Breast epithelium (tissue), 4 donors: ENCODE results near the gene SLC39A11. TPM values are rescaled to one million over a fixed set of nuclear protein-coding genes. Genes with fewer than 3 reads are reported as not detected.
"Not testable (repeated sequence)": the region's sequence is repeated elsewhere in the genome, so short reads cannot be mapped to it uniquely, and the experiment has no call there.

Experiments used
- DNase-seq, 2 donors: peaks; one replicate each; pipeline ENCODE4 v3.0.0-alpha.2; 2019; ENCODE audit warnings: low spot score in 2 of 2
- H3K27ac ChIP-seq, 2 donors: fragments of 200-600 bp; sonication (generic) in 1 of 2; one replicate each; pipeline ENCODE4 v1.5.1; 2016 to 2019; ENCODE audit warnings: mild to moderate bottlenecking in 1 of 2
- H3K27me3 ChIP-seq, 2 donors: fragments of 200-600 bp; sonication (generic) in 1 of 2; one replicate each; pipeline versions ENCODE4 v1.5.1 to v1.6.0; 2017 to 2019; ENCODE audit warnings: control low read depth in 1 of 2, mild to moderate bottlenecking in 1 of 2
- H3K36me3 ChIP-seq: fragments of 200-600 bp; one replicate; pipeline ENCODE4 v1.5.1; 2019
- H3K4me1 ChIP-seq, 2 donors: fragments of 200-600 bp; sonication (generic); one replicate each; pipeline ENCODE4 v1.5.1; 2016 to 2019; ENCODE audit warnings: control low read depth in 1 of 2
- H3K4me3 ChIP-seq, 3 donors: fragments of 200-600 bp; sonication (generic); 1 replicate in 2 of 3; 2 replicates in 1 of 3; pipeline ENCODE4 v1.5.1; 2016 to 2019; ENCODE audit warnings: mild to moderate bottlenecking in 3 of 3, moderate library complexity in 2 of 3
- H3K9me3 ChIP-seq, 2 donors: fragments of 200-600 bp; sonication (generic) in 1 of 2; one replicate each; pipeline ENCODE4 v1.5.1; 2016 to 2019; ENCODE audit warnings: control low read depth in 1 of 2
- POLR2A ChIP-seq: fragments of 450-650 bp; IDR thresholded peaks from one replicate; pipeline ENCODE4 v1.6.1; 2016; ENCODE audit warnings: antibody characterized with exemption, mild to moderate bottlenecking, moderate library complexity
- POLR2AphosphoS5 ChIP-seq, 3 donors: sonication (generic); formaldehyde crosslinking; IDR thresholded peaks; one replicate each; pipeline ENCODE4 v1.6.1; 2017; ENCODE audit warnings: antibody characterized with exemption in 3 of 3
- intact Hi-C: fragments of 100-400 bp; cut with DNase I; formaldehyde crosslinking; loops from one replicate; pipeline ENCODE4 v1.15.1; 2023; ENCODE audit warnings: low total_unique reads
- total RNA-seq, 3 donors: library from RNA; depleted of rRNA; stranded (reverse); fragments of >200 nt; gene quantifications; one replicate each; pipeline ENCODE4 v1.1.0, GENCODE V29; 2016
- TF ChIP-seq, protein P1 (sequence below), 3 donors: fragments of 450-650 bp; IDR thresholded peaks; one replicate each; pipeline ENCODE4 v1.5.1; 2016 to 2017; ENCODE audit warnings: antibody characterized with exemption in 3 of 3, mild to moderate bottlenecking in 3 of 3, moderate library complexity in 3 of 3

Gene SLC39A11
- total RNA-seq, 3 donors from 2014 or later: 31.8 to 54.6 (median 47.0) TPM

GRCh38 chr17:72995008-72995656 is 97.4 kb downstream of the SLC39A11 start:
- Histone ChIP-seq H3K36me3 (no peaks in the 10 kb centered on the region), H3K27ac (no peak overlapping the region), H3K27me3 (no peaks in the 10 kb centered on the region), H3K4me1 (no peaks in the 10 kb centered on the region), H3K9me3 (no peaks in the 10 kb centered on the region), H3K4me3 (no peak overlapping the region)
- intact Hi-C loops: no loop called here
- no peak for DNase-seq
- TF ChIP-seq POLR2AphosphoS5 (IDR thresholded peaks at IDR 0.05): no peak
- no peak for TF ChIP-seq POLR2A
- TF ChIP-seq, protein P1, sequence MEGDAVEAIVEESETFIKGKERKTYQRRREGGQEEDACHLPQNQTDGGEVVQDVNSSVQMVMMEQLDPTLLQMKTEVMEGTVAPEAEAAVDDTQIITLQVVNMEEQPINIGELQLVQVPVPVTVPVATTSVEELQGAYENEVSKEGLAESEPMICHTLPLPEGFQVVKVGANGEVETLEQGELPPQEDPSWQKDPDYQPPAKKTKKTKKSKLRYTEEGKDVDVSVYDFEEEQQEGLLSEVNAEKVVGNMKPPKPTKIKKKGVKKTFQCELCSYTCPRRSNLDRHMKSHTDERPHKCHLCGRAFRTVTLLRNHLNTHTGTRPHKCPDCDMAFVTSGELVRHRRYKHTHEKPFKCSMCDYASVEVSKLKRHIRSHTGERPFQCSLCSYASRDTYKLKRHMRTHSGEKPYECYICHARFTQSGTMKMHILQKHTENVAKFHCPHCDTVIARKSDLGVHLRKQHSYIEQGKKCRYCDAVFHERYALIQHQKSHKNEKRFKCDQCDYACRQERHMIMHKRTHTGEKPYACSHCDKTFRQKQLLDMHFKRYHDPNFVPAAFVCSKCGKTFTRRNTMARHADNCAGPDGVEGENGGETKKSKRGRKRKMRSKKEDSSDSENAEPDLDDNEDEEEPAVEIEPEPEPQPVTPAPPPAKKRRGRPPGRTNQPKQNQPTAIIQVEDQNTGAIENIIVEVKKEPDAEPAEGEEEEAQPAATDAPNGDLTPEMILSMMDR (IDR thresholded peaks at IDR 0.05): no peak

GRCh38 chr17:72992783-72993467 is 99.6 kb downstream of the SLC39A11 start:
- H3K4me3 ChIP-seq, H3K9me3 ChIP-seq, H3K27me3 ChIP-seq, H3K27ac ChIP-seq, H3K36me3 ChIP-seq, H3K4me1 ChIP-seq, intact Hi-C loops, DNase-seq: not testable (repeated sequence)

DNA sequence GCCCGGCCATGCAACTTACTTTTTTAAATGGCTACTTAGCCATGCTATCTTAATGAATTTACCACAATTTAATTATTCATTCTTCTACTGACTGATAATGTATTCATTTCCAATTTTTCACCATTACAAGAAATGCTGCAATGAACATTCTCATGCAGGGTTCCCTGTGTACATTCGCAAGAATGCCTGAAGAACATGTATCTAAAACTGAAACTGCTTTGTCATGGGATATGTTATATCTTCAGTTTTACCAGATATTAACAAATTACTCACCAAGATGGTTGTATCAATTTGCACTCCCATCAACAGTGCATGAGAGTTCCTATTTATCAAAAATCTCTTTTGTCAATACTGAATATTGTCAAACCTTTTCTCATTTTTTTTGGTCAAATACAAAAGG is 100.8 kb downstream of the SLC39A11 start:
- no peak for TF ChIP-seq POLR2A
- TF ChIP-seq, protein P1 (IDR thresholded peaks at IDR 0.05): no peak
- TF ChIP-seq POLR2AphosphoS5 (IDR thresholded peaks at IDR 0.05): no peak
- intact Hi-C loops: no loop called here
- Histone ChIP-seq H3K36me3 (no peaks in the 10 kb centered on the region), H3K9me3 (no peaks in the 10 kb centered on the region), H3K27ac (no peak overlapping the region), H3K27me3 (no peaks in the 10 kb centered on the region), H3K4me3 (no peak overlapping the region), H3K4me1 (no peaks in the 10 kb centered on the region)
- no peak for DNase-seq

DNA sequence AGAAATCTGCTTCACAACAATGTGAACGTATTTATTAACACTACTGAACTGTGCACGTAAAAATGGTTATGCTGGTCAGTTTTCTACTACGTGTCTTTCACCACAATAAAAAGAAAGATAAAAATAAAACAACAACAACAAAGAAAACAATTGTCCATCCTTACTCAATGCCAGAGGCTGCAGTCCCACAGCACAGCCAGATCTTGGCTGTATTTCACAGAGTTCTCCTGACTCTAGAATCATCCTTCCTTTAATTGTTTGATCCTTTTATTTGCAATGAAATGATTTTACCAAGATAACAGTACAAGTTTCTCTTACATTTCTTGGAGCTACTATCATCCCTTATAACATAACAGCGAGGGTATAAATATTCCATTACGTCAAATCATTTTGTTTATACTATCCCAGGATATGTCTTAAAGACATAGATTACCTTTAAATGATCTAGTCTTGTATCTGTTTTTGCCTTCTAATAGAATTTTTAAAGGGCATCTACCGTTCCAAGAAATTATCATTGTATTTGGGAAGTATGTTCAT is 103.3 kb downstream of the SLC39A11 start:
- Histone ChIP-seq H3K27me3 (no peaks in the 10 kb centered on the region), H3K4me1 (no peaks in the 10 kb centered on the region), H3K4me3 (no peak overlapping the region), H3K27ac (no peak overlapping the region), H3K9me3 (no peaks in the 10 kb centered on the region), H3K36me3 (no peaks in the 10 kb centered on the region)
- TF ChIP-seq, protein P1 (IDR thresholded peaks at IDR 0.05): no peak
- TF ChIP-seq POLR2AphosphoS5 (IDR thresholded peaks at IDR 0.05): no peak
- no peak for TF ChIP-seq POLR2A
- DNase-seq: no peak
- intact Hi-C loops: no loop called here

DNA sequence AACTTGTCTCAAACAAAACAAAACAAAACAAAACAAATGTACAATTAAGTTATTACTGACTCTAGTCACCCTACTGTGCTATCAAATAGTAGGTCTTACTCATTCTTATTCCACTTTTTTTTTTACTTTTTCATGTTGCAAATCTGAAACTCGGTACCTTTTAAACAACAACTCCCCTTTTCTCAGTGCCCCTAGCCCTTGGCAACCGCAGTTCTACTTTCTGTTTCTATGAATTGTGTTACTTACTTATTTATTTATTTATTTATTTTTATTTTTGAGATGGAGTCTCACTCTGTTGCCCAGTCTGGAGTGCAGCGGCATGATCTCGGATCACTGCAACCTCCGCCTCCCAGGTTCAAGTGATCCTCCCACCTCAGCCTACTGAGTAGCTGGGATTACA is 104.0 kb downstream of the SLC39A11 start:
- intact Hi-C loops: no loop called here
- TF ChIP-seq POLR2A (no peak), POLR2AphosphoS5 (IDR thresholded peaks at IDR 0.05) (no peak)
- TF ChIP-seq, protein P1 (IDR thresholded peaks at IDR 0.05): no peak
- H3K27ac ChIP-seq: no peak overlapping the region
- H3K9me3 ChIP-seq: no peaks in the 10 kb centered on the region
- H3K4me3 ChIP-seq: no peak overlapping the region
- DNase-seq: no peak
- H3K4me1 ChIP-seq: no peaks in the 10 kb centered on the region
- no peaks in the 10 kb centered on the region for H3K36me3 ChIP-seq
- no peaks in the 10 kb centered on the region for H3K27me3 ChIP-seq
